BE2C (cell line): ENCODE results near the gene LDB2.

Experiments used
- DNase-seq: peaks from one replicate; pipeline ENCODE4 v3.0.0-alpha.2; 2020
- H3K27me3 ChIP-seq: fragments of 250-450 bp; sonication (Bioruptor Pico); 2 replicates; pipeline ENCODE4 v1.5.1; 2020; ENCODE audit warnings: mild to moderate bottlenecking
- H3K36me3 ChIP-seq: fragments of 250-450 bp; sonication (Bioruptor Pico); 2 replicates; pipeline ENCODE4 v1.5.1; 2020; ENCODE audit warnings: mild to moderate bottlenecking
- H3K4me1 ChIP-seq: fragments of 250-450 bp; sonication (Bioruptor Pico); 2 replicates; pipeline ENCODE4 v1.5.1; 2020
- H3K4me3 ChIP-seq: 2 replicates; pipeline ENCODE4 v1.5.1; 2011; ENCODE audit warnings: low read depth, low read length
- H3K9me3 ChIP-seq: fragments of 250-450 bp; sonication (Bioruptor Pico); 2 replicates; pipeline ENCODE4 v1.5.1; 2020
- CTCF ChIP-seq: IDR thresholded peaks from 2 replicates; pipeline ENCODE4 v1.5.1; 2012; ENCODE audit warnings: mild to moderate bottlenecking, low read depth, low read length

LDB2 gene

DNA sequence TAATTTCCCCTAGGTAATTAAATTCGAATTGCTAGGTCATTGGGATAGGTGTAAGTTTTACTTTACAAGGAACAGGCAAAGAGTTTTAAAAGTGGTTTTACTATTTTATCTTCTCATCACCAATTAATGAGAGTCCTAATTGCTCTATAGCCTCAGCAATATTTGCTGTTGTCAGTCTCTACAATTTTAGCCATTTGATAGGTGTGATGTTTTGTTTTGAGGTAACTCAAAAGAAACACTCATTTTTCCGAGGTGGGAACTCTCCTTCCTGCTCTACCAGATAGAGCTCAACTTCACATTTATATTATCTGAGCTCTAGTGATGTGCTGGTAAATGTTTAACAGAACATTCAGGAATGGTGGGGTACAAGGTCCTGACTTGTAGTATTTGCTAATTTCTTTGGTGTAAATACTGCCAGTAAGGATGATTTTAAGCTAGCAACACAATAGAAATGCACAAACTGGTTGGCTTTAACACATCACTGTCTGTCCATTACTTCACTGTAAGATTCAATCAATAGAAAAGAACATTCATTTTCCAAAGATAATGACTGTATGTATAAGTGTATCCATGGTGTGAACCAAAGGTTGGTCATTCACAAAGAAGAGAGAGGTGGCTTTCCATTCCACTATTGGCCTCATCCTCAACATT lies 62.7 kb downstream of the LDB2 start:
- Histone ChIP-seq H3K27me3 (no peaks in the 10 kb centered on the region), H3K4me1 (no peaks in the 10 kb centered on the region), H3K4me3 (no peak overlapping the region), H3K9me3 (no peaks in the 10 kb centered on the region), H3K36me3 (no peaks in the 10 kb centered on the region)
- DNase-seq: no peak
- TF ChIP-seq CTCF: no peak

DNA sequence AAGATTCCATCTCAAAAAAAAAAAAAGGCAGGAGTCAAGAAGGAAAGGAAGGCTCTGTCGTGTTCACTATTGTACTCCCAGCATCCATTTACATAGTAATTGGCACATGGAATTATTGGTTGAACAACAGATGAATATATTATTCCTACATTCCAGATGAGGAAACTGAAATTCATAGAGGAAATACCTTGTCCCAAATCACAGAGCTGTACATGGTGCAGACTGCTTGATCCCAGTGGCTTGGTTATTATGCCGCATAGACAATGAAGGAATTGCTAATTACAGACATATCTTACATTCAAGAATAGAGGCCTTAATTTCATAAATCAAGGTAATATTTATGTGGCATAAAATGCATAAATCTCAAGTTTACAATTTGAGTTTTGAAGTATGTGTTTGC lies 63.6 kb downstream of the LDB2 start:
- H3K4me1 ChIP-seq: no peaks in the 10 kb centered on the region
- H3K4me3 ChIP-seq: no peak overlapping the region
- H3K27me3 ChIP-seq: no peaks in the 10 kb centered on the region
- no peaks in the 10 kb centered on the region for H3K36me3 ChIP-seq
- no peak for DNase-seq
- no peak for TF ChIP-seq CTCF
- H3K9me3 ChIP-seq: no peaks in the 10 kb centered on the region

GRCh38 chr4:16833722-16834121 lies 64.7 kb downstream of the LDB2 start:
- TF ChIP-seq CTCF: no peak
- H3K27me3 ChIP-seq: no peaks in the 10 kb centered on the region
- H3K4me1 ChIP-seq: no peaks in the 10 kb centered on the region
- no peak overlapping the region for H3K4me3 ChIP-seq
- no peak for DNase-seq
- no peaks in the 10 kb centered on the region for H3K36me3 ChIP-seq
- no peaks in the 10 kb centered on the region for H3K9me3 ChIP-seq

DNA sequence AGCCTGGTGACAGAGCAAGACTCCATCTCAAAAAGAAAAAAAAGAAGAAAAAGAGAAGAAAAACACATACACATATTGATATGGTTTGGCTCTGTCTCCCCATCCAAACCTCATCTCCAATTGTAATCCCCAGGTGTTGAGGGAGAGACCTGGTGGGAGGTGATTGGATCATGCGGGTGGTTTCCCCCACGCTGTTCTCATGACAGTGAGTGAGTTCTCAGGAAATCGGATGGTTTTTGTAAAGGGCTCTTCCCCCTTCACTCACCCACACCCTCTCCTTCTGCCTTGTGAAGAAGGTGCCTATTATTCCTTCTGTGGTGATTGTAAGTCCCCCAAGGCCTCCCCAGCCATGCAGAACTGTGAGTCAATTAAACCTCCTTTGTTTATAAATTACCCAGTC lies 68.4 kb downstream of the LDB2 start:
- no peak for DNase-seq
- H3K4me3 ChIP-seq: no peak overlapping the region
- H3K9me3 ChIP-seq: no peaks in the 10 kb centered on the region
- H3K36me3 ChIP-seq: no peaks in the 10 kb centered on the region
- peaks cover 4% of the 10 kb centered on the region for H3K4me1 ChIP-seq
- H3K27me3 ChIP-seq: no peaks in the 10 kb centered on the region
- no peak for TF ChIP-seq CTCF

- TF ChIP-seq CTCF: no peak
- no peaks in the 10 kb centered on the region; the same call in 1 of the 2 replicates for H3K36me3 ChIP-seq
- no peak overlapping the region for H3K4me3 ChIP-seq
- peak; percentile 24 for DNase-seq
- H3K9me3 ChIP-seq: no peaks in the 10 kb centered on the region
- peaks cover 4% of the 10 kb centered on the region for H3K4me1 ChIP-seq
- no peaks in the 10 kb centered on the region for H3K27me3 ChIP-seq
Observed at GRCh38 chr4:16827794-16828724, 70.4 kb downstream of the LDB2 start.

DNA sequence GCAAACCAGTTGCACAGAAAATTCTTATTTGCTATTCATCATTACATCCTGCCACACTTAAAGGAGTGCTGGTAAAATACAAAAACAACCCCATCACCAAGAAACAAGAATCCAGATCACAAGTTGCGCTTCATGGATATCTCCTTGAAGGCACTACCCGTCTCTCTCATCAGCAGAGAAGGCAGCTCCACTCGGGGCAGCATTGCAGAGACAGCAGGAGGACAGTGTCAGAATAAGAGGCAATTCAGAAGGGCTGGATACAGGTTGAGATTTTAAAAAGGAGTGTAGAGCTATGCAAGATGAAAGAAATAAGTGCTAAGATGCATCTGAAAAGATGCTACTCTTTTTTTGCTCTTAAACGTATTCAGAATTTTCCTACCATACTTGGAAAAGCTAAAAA lies 71.4 kb downstream of the LDB2 start:
- Histone ChIP-seq H3K9me3 (no peaks in the 10 kb centered on the region), H3K4me3 (no peak overlapping the region), H3K36me3 (no peaks in the 10 kb centered on the region; the same call in 1 of the 2 replicates), H3K27me3 (no peaks in the 10 kb centered on the region), H3K4me1 (peaks cover 4% of the 10 kb centered on the region)
- TF ChIP-seq CTCF: no peak
- DNase-seq: no peak
